H54 (cell line): ENCODE results near the gene NGF.

Source experiments
- DNase-seq: peaks from one replicate; pipeline ENCODE4 v3.0.0; 2011; ENCODE audit warnings: low spot score, mixed read lengths; ENCODE audit not compliant: insufficient read length
- FAIRE-seq: peaks from 3 replicates; lab custom pipeline; 2011; peaks lifted over from hg19 to GRCh38; lab: Jason Lieb, UNC
- POLR2A ChIP-seq: IDR thresholded peaks from 2 replicates; pipeline ENCODE4 v1.6.1; 2011; ENCODE audit warnings: low read depth, mild to moderate bottlenecking, low read length

NGF gene

DNA sequence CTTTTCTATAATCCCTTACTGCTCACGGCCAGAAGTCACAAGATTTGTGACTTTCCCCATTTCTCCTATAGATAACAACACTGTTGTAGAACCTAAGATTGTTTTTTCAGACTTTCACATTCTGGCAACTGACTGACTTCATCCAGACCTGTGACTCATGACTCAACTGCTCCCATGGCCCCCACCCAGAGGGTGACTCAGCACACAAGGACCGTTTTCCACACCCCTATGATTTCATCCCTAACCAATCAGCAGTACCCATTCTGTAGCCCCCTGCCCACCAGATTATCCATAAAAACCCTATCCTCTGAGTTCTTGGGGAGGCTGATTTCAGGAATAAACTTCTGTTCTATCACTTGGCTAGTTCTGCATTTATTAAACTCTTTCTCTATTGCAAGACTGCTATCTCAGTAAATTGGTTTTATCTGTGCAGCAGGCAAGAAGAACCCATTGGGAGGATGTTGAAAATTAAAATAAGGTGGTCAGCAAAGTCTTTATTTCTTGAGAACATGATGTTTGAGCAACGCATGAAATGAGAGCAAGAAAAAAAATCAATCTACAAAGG is 79.7 kb downstream of the NGF start:
- no peak for TF ChIP-seq POLR2A
- DNase-seq (no peak), FAIRE-seq (peak; percentile 78)

DNA sequence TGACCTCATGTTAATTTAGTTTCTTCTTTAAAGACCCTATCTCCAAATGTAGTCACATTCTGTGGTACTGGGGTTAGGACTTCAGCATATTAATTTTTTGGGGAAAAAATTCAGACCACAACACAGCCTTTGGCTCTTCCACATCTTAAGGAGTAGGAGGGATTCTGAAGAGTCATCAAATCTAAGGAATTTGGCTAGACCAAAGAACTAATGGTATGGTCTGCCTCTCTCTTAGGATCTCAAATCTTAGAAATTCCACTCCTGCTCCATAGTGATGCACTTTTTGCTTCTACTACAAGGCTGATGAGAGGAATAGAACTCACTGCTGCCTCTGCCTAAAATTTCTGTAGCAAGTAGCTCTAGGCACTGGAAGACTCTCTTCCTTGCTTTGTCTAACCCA is 80.5 kb downstream of the NGF start:
- DNase-seq (no peak), FAIRE-seq (no peak)
- TF ChIP-seq POLR2A, result no peak

DNA sequence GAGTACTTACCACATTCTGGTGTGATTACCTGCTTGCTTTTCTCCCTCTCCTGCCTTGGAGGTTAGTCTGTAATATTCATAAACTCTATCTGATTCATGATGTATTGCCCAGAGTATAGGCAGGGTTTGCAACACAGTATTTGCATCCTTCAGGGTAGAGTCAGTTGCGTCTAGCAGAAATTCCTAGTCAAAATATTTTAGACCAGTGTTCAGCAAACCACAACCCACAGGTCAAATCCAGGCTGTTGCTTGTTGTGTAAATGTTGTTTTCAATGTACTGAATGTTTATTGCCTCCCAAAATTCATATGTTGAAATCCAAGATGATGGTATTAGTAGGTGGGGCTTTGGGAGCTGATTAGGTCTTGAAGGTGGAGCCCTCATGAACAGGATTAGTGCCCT is 82.9 kb downstream of the NGF start:
- DNase-seq (no peak), FAIRE-seq (no peak)
- TF ChIP-seq POLR2A, result no peak

DNA sequence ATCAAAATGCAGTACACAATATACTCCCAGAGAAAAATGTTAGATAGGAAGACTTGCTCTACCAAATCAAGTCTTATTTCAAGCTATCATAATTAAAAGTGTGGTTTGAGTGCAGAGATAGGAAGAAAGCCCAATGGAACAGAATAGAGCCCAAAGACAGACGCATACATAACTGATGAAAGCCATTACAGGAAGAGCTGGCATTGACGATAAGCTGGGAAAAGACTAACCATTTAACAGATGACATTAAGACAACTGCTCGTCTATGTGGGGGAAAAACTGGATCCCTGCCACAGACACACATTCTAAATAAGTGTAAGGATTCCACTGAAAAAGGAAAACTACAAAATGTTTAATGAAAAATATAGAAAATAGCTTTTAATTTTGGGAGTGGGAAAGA is 85.5 kb downstream of the NGF start:
- FAIRE-seq (no peak), DNase-seq (no peak)
- no peak for TF ChIP-seq POLR2A

DNA sequence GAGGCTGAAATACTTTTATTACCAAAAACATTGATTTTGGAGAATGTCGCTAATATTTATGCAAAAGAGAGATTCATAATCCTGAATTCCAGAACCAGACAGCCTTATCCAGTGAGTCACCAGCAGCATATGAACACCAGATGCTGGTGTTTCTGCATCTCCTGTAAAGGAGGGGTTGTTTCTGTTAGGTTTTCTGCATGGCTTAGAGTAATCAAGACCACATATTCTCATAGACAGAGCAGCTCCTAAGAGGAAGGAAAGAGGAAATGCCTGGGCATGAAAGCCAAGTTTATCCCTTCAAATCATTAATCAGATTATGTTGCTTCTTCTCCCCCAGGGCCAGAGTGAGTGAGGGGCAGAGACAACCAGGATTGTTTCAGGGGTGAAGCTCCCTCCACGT is 86.2 kb downstream of the NGF start:
- FAIRE-seq, result peak; percentile 88
- TF ChIP-seq POLR2A, result no peak
- peak; percentile 21 for DNase-seq

DNA sequence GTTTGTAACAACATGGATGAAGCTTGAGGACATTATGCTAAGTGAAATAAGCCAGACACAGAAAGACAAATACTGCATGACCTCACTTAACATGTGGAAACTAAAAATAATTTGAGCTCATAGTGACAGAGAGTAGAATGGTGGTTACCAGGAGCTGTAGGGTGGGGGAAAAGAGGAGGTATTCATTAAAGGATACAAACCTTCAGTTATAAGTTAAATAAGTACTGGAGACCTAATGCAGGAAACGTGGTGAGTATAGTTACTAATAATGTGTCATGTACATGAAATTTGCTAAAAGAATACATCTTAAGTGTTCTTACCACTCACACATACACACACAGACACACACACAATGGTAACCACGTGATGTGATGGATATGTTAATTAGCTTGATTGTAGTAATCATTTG is 86.7 kb downstream of the NGF start:
- TF ChIP-seq POLR2A, result no peak
- no peak for FAIRE-seq

DNA sequence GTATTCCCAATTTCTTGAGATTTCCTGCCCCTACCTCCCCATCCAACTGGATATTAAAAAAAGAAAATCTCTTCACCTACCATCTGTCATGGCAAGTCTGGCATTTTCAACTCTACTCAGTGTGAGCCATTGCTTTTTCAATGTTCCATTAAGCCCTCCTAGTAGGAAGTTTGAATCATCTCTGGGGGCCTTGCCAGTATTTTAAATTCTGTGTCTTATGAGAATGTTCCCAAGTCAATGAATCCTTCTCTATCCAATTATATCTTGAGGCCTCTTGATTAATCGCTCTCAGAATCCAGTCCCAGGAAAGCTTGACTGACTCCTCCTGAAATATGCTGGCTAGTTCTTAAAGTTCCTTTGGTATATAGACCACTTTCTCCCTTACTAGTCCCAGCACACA is 91.5 kb downstream of the NGF start:
- TF ChIP-seq POLR2A, result no peak
- no peak for DNase-seq
- no peak for FAIRE-seq

More for the DNA sequence above, 86.7 kb downstream of the NGF start:
- DNase-seq, result no peak

DNA sequence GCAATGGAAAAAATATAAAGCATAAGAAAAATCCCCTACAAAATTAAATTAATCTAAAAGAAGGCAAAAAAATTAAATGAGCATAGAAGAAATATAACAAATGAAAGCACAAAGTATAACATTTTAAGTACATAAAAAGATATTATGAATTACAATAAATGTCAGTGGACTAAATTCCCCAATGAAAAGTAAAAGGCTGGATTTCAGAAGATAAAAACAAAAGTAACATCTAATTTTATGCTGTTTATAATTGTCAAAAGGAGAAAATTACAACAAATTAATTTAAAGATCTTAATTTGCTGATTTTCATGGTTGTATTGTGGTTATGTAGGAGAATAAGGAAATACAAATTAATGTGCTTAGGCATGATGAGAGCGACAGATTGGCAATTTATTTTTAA is 92.8 kb downstream of the NGF start:
- no peak for TF ChIP-seq POLR2A
- no peak for FAIRE-seq
- DNase-seq, result no peak

DNA sequence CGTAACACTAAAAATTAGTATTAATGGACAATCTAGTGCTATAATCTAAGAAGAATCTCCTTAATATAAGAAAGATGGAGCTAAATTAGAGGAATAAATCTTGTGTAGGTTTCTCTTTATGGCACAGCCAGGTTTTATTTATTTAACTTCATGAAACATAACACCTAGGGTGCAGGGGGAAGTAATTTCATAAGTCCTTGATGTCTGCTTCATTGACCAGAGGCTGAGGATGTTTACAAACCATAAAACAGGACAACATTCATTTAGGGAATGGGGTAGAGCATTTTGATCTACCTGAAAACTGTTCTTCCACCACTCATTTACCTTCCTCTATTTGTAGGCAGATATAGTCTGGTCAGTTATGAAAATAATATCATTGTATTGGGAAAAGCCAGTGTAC is 95.5 kb downstream of the NGF start:
- TF ChIP-seq POLR2A, result no peak
- DNase-seq (no peak), FAIRE-seq (no peak)

DNA sequence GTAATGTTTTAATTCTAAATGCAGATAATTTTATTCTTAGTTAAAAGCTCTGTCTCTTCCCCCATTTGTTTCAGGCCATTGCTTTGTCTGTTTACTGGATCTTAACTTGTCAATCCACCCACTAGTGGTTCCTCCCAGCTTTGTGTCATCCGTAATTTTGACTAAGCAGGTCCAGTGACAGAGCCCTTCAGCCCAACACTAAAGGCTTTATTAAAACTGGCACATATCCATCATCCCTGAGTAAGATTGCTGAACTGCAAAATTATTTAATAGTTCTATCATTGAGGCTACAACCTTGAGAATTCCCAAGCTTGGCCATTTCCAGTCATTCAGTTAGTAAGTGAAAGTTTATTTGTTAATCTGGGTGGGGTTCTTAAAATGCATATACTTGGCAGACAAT is 96.7 kb downstream of the NGF start:
- FAIRE-seq (no peak), DNase-seq (no peak)
- TF ChIP-seq POLR2A, result no peak

DNA sequence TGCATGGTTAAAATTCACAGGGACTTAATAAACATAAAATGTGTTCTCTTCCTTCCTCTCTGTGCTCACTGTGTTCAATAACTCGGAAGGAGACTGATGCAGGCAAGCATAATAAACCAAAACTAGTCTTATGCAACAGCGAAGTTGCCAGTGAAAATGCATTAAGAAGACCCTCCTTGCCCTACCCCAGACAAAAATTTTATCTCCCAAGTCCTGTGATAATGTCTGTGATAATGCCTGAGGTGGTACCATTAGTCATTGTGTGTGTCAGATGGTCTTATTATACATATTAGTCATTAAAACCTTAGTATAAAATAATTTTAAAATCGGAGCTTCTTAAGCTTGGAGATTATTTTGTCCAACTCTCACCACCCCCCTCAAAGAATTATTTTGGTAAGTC is 97.8 kb downstream of the NGF start:
- TF ChIP-seq POLR2A, result no peak
- FAIRE-seq (no peak), DNase-seq (no peak)

DNA sequence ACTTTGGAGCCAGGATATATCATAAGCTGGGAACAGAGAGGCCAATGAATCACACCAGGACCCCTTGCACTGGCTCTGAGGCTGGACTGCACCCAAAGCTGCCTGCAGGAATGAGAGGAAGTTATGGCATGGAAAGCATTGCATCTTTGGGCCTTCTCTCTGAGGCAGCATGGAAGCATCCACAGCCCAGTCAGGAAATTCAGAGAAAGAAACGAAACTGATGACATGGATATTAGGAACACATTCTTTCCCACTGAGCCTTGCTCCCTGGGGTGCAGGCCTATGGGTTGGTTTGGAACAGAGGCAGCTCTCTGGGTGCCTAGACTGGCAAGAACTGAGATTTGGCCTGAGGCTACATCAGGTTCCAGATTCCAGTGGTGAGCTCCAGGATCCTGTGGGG is 98.6 kb downstream of the NGF start:
- no peak for FAIRE-seq
- DNase-seq, result no peak
- TF ChIP-seq POLR2A, result no peak

DNA sequence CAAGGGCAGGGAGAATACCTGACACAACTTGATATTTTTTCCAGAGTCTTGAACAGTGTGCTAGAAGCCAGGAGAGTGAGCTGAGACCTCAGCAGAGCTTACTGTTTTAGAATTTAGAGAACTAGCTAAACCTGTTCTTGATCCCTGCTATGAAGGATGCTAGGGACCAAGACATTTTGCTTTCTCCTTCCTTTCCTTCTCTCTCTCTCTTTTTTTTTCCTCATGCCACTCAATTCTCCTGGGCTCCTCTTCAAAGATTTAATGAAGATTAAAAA is 99.0 kb downstream of the NGF start:
- no peak for TF ChIP-seq POLR2A
- no peak for FAIRE-seq
- no peak for DNase-seq

DNA sequence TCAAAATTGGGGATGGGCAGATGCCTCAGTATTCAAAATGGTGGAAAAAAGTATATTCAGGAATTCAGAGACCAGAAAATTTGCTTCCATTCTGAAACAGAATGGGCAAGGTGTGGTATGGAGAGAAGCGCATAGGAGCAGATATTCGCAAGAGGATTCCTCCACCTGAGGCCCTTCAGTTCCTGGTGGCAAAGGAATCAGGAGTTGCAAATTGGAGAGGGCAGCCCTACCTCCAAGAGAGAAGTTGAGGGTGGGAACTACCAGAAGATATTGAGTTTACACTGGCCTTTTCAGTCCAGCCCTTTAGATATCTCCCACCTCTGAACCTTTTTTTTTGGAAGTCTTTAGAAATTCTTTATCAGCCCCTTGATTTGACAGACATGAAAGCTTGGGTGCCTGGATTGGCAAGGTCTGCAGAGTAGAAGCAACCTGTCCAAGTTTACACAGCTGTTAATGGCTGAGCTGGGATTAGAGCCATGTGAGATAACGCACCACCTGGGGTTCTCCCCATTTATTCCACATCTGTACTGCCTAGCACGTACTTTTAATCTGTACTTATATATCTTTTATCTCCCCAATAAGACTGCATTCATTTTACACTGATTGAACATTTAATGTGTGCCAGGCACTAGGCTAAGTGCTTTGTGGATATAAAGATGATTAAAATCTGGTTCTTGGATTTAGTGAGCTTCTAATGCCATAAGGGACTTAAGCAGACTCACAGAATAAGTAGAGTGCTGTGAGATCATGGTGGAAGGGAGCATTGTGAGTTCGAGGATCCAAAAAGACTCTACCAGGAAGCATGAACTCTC is 99.5 kb downstream of the NGF start:
- FAIRE-seq (no peak), DNase-seq (no peak)
- no peak for TF ChIP-seq POLR2A

DNA sequence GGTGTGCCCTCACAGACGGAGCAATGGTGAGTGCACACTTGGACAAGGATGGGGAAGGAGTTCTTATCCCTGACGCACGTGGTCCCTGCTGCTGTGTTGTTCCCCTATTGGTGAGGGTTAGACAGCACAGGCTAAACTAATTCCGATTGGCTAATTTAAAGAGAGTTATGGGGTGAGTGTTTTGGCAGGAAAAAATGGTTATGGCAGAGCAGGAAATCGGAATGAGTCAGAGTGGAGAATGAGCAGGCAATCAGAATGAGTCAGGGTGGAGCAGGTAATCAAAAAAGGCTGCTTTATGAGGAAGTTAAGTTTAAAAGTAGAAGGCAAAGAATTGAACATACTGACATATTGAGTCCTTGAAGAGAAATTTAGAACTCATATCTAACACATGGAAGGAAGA is 100.5 kb downstream of the NGF start:
- no peak for TF ChIP-seq POLR2A
- DNase-seq (no peak), FAIRE-seq (no peak)
